ENCODE results near the gene ARL6IP4. TPM values are rescaled to one million over a fixed set of nuclear protein-coding genes. Genes with fewer than 3 reads are reported as not detected.
"Not testable (repeated sequence)": the region's sequence is repeated elsewhere in the genome, so short reads cannot be mapped to it uniquely, and the experiment has no call there.

The ARL6IP4 gene
- total RNA-seq, 1 donor from 2014 or later = 146 TPM

DNA sequence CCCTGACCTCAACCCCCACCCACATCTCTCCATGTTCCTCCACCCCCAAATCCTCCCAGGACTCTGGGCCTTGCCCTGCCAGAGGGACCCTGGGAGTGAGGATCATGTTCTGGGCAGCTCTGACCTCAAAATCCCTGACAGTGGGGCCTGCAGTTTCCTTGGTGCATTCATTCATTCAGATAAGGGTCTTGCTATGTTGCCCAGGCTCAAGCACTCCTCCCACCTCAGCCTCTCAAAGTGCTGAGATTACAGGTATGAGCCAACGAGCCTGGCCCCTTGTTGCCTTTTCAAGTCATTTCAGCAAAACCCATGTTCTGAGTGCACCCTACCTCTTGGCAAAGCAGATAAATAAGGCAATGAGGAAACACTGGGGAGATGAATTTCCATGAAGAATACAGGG lies 29.6 kb downstream of the ARL6IP4 start:
- Mint-ChIP-seq H3K9me3 (no peaks in the 10 kb centered on the region), H3K27ac (no peak overlapping the region), H3K4me3 (no peak overlapping the region), H3K27me3 (no peaks in the 10 kb centered on the region), H3K36me3 (no peaks in the 10 kb centered on the region), H3K4me1 (ENCODE audit: unreplicated experiment) (peaks cover 4% of the 10 kb centered on the region)
- TF ChIP-seq, protein P1, sequence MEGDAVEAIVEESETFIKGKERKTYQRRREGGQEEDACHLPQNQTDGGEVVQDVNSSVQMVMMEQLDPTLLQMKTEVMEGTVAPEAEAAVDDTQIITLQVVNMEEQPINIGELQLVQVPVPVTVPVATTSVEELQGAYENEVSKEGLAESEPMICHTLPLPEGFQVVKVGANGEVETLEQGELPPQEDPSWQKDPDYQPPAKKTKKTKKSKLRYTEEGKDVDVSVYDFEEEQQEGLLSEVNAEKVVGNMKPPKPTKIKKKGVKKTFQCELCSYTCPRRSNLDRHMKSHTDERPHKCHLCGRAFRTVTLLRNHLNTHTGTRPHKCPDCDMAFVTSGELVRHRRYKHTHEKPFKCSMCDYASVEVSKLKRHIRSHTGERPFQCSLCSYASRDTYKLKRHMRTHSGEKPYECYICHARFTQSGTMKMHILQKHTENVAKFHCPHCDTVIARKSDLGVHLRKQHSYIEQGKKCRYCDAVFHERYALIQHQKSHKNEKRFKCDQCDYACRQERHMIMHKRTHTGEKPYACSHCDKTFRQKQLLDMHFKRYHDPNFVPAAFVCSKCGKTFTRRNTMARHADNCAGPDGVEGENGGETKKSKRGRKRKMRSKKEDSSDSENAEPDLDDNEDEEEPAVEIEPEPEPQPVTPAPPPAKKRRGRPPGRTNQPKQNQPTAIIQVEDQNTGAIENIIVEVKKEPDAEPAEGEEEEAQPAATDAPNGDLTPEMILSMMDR (conservative IDR thresholded peaks at IDR 0.05) = no peak
- DNase-seq (ENCODE audit: extremely low spot score, unreplicated experiment) = no peak

DNA sequence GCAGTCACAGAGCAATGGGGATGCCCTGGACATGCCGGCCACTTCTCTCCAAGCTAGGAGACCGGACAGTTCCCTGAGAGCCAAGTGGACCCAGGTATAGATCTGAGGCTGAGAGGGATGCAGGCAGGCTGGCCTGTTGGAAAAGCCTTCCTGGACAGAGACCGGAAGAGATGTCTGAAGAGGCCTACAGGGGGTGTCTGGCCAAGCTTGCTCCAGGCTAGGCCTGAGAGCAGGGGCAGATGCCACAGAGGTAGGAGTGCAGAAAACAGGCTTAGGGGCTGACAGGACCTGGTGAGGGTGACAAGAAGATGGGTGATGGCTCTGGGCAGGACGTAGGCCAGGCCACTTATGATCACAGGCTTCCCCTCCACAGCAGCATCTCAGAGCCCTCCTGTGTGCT lies 30.2 kb downstream of the ARL6IP4 start:
- H3K27ac Mint-ChIP-seq = no peak overlapping the region

DNA sequence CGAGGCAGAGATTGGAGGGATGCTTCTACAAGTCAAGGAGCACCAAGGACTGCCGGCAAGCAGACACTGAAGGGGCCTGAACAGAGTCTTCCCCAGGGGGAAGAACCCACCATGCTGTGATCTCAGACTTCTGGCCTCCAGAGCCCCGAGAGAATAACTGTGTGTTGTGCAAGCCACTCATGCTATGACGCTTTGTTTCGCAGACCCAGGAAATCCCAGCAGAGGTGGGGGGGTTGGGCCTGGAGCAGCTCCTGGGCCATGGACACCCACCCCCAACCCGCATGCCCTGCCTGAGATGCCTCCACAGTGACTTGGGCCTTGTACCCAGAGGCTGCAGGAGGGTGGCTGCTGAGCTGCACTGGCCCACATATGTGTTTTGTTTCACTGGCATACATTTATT lies 31.2 kb downstream of the ARL6IP4 start:
- Mint-ChIP-seq H3K27ac (no peak overlapping the region), H3K4me3 (no peak overlapping the region), H3K4me1 (ENCODE audit: unreplicated experiment) (peaks cover 4% of the 10 kb centered on the region)

More for the DNA sequence above, 30.2 kb downstream of the ARL6IP4 start:
- H3K27me3 Mint-ChIP-seq = no peaks in the 10 kb centered on the region
- no peak for DNase-seq (ENCODE audit: extremely low spot score, unreplicated experiment)
- no peaks in the 10 kb centered on the region for H3K36me3 Mint-ChIP-seq
- peaks cover 4% of the 10 kb centered on the region for H3K4me1 Mint-ChIP-seq (ENCODE audit: unreplicated experiment)
- H3K9me3 Mint-ChIP-seq = no peaks in the 10 kb centered on the region
- H3K4me3 Mint-ChIP-seq = no peak overlapping the region
- TF ChIP-seq, protein P1 (conservative IDR thresholded peaks at IDR 0.05) = no peak

DNA sequence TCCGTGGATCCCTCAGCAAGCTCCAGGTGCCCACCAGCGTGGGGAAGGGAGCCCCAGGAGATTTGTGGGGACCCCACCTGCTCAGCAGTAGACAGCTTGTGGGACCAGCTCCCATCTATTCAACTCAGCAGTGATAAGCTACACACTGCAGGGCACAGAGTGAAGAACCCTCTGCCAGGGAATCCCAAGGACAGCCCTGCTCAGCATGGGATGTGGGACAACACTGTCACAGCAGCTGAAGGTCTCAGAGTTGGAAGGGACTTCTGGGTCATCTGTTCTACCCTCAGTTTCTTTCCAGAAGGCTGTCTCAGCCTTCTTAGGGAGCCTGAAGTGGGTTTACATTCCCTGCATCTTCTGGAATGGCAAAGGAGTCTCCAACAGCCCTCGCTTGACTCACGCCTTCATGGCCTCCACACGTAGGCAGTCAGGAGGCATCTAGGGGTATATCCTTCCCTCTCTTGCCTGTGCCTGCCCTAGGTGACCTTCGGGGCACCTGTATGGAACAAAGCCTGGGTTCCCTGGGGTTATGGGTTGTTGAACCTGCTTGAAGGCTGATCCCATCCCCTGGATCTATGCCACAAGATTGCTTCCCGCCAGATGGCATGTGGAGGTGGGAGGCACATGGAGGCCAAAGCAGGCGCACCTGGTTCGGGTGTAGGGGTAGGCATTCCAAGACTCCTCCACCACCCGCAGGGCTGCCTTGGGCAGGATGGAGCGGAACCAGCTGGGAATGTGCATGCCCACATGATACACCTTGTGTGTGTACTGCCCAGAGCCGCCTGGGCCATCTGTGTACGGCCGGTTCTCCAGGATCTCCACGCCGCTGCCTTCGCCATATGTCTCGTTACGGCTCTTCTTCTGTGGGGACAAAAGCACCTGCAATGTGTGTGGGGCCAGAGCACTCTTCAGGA lies 33.0 kb downstream of the ARL6IP4 start:
- Mint-ChIP-seq H3K9me3 (no peaks in the 10 kb centered on the region), H3K4me1 (ENCODE audit: unreplicated experiment) (peaks cover 4% of the 10 kb centered on the region), H3K27ac (no peak overlapping the region), H3K4me3 (no peak overlapping the region), H3K27me3 (no peaks in the 10 kb centered on the region), H3K36me3 (no peaks in the 10 kb centered on the region)
- TF ChIP-seq, protein P1 (conservative IDR thresholded peaks at IDR 0.05) = no peak
- DNase-seq (ENCODE audit: extremely low spot score, unreplicated experiment) = no peak

More for the DNA sequence above, 31.2 kb downstream of the ARL6IP4 start:
- DNase-seq (ENCODE audit: extremely low spot score, unreplicated experiment) = no peak
- no peaks in the 10 kb centered on the region for H3K27me3 Mint-ChIP-seq
- TF ChIP-seq, protein P1 (conservative IDR thresholded peaks at IDR 0.05) = no peak
- H3K9me3 Mint-ChIP-seq = no peaks in the 10 kb centered on the region
- H3K36me3 Mint-ChIP-seq = no peaks in the 10 kb centered on the region

DNA sequence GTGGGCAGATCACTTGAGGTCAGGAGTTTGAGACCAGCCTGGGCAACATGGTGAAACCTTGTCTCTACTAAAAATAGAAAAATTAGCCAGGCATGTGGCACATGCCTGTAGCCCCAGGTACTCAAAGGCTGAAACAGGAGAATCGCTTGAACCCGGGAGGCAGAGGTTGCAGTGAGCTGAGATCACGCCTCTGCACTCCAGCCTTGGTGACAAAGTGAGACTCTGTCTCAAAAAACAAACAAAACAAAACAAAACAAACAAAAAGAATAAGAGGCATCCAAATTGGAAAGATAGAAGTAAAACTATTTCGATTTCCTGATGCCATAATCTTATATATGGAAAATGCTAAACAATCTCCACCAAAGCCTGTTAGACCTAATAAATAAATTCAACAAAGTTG lies 34.0 kb downstream of the ARL6IP4 start:
- H3K4me3 Mint-ChIP-seq; H3K27ac Mint-ChIP-seq; H3K36me3 Mint-ChIP-seq; H3K9me3 Mint-ChIP-seq; H3K4me1 Mint-ChIP-seq (ENCODE audit: unreplicated experiment); H3K27me3 Mint-ChIP-seq; DNase-seq (ENCODE audit: extremely low spot score, unreplicated experiment): not testable (repeated sequence)

DNA sequence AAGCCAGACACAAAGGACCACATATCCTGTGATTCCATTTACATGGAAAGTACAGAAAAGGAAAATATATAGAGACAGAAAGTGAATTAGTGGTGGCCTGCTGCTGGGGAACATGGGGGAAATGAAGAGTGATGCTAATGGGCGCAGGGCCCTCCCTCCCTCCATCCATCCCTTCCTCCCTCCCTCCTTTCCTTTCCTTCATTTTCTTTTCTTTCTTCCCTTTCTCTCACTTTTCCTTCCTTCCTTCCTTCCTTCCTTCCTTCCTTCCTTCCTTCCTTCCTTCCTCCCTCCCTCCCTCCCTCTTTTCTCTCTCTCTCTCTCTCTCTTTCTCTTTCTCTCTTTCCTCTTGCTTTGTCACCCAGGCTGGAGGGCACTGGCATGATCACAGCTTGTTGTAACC lies 37.3 kb downstream of the ARL6IP4 start:
- no peak for DNase-seq (ENCODE audit: extremely low spot score, unreplicated experiment)
- Mint-ChIP-seq H3K9me3 (no peaks in the 10 kb centered on the region), H3K36me3 (no peaks in the 10 kb centered on the region), H3K27me3 (no peaks in the 10 kb centered on the region), H3K27ac (no peak overlapping the region), H3K4me1 (ENCODE audit: unreplicated experiment) (no peaks in the 10 kb centered on the region), H3K4me3 (no peak overlapping the region)
- TF ChIP-seq, protein P1 (conservative IDR thresholded peaks at IDR 0.05) = no peak

All from type B pancreatic cell (in vitro differentiated cells).